Natural killer cell (primary cell): Measurements from ENCODE around the gene CCNQ. TPM values are rescaled to one million over a fixed set of nuclear protein-coding genes. Genes with fewer than 3 reads are reported as not detected.

Experiments
- ATAC-seq, 3 donors: fragments of 150-1000 bp in 2 of 3; fragments of 200-7000 bp in 1 of 3; cut with Tn5 transposase; 1 replicate in 1 of 3; 2 replicates in 2 of 3; pipeline ENCODE4 v1.10.0; 2021; ENCODE audit warnings: mild to moderate bottlenecking in 2 of 3, moderate library complexity in 2 of 3
- DNase-seq, 2 donors: peaks; one replicate each; pipeline versions ENCODE4 v3.0.0 to v3.0.0-alpha.2; 2013 to 2021; ENCODE audit warnings: mixed read lengths in 1 of 2
- H3K27ac ChIP-seq: one replicate; pipeline ENCODE4 v1.5.1; 2013; ENCODE audit warnings: mild to moderate bottlenecking, low read length
- H3K27me3 ChIP-seq: one replicate; pipeline ENCODE4 v1.6.1; 2013; ENCODE audit warnings: low read length; ENCODE audit not compliant: control insufficient read depth, insufficient read depth
- H3K36me3 ChIP-seq: one replicate; pipeline ENCODE4 v1.6.1; 2013; ENCODE audit warnings: low read length; ENCODE audit not compliant: control insufficient read depth, insufficient read depth
- H3K4me1 ChIP-seq: one replicate; pipeline ENCODE4 v1.6.1; 2013; ENCODE audit warnings: low read length; ENCODE audit not compliant: control insufficient read depth, insufficient read depth
- H3K4me3 ChIP-seq: one replicate; pipeline ENCODE4 v1.5.1; 2013; ENCODE audit warnings: low read length
- H3K9me3 ChIP-seq: one replicate; pipeline ENCODE4 v1.6.1; 2013; ENCODE audit warnings: low read length; ENCODE audit not compliant: control insufficient read depth, insufficient read depth
- H3K27ac Mint-ChIP-seq, 2 donors: one replicate each; pipeline ENCODE4 v1.8.0; 2022; ENCODE audit warnings: mild to moderate bottlenecking in 2 of 2, mixed read lengths in 2 of 2, moderate library complexity in 1 of 2
- H3K27me3 Mint-ChIP-seq, 2 donors: one replicate each; pipeline ENCODE4 v1.8.0; 2022; ENCODE audit warnings: low read depth in 2 of 2, mixed read lengths in 2 of 2
- H3K36me3 Mint-ChIP-seq: one replicate; pipeline ENCODE4 v1.8.0; 2022; ENCODE audit warnings: mixed read lengths
- H3K4me1 Mint-ChIP-seq, 2 donors: one replicate each; pipeline ENCODE4 v1.8.0; 2022; ENCODE audit warnings: mixed read lengths in 2 of 2
- H3K4me3 Mint-ChIP-seq: one replicate; pipeline ENCODE4 v1.8.0; 2022; ENCODE audit warnings: mild to moderate bottlenecking, moderate library complexity, mixed read lengths
- H3K9me3 Mint-ChIP-seq, 2 donors: one replicate each; pipeline ENCODE4 v1.8.0; 2022; ENCODE audit warnings: mixed read lengths in 2 of 2
- WGBS: methylation state at CpG from one replicate; pipeline ENCODE4 v1.1.7; 2013; ENCODE audit warnings: missing lambda C conversion rate; ENCODE audit not compliant: insufficient coverage; 5-methylcytosine and 5-hydroxymethylcytosine counted together
- intact Hi-C: fragments of 100-400 bp; cut with micrococcal nuclease; formaldehyde crosslinking; loops from one replicate; pipeline ENCODE4 v1.14.2; 2022
- total RNA-seq, 4 donors: library from RNA; stranded (reverse); fragments of 120-200 nt in 1 of 4; gene quantifications; one replicate each; pipeline versions ENCODE4 v1.2.3 to v1.2.4, GENCODE V29; 2013 to 2022
- TF ChIP-seq, protein P1 (sequence below): fragments of 200-600 bp; IDR thresholded peaks from one replicate; pipeline ENCODE4 v1.8.0; 2022; ENCODE audit warnings: antibody characterized with exemption

Gene CCNQ
- total RNA-seq, 3 donors from 2014 or later (not counting 1 experiment from before 2014, with no cell fraction given), result 9.0 to 17.2 (median 12.5) TPM

DNA sequence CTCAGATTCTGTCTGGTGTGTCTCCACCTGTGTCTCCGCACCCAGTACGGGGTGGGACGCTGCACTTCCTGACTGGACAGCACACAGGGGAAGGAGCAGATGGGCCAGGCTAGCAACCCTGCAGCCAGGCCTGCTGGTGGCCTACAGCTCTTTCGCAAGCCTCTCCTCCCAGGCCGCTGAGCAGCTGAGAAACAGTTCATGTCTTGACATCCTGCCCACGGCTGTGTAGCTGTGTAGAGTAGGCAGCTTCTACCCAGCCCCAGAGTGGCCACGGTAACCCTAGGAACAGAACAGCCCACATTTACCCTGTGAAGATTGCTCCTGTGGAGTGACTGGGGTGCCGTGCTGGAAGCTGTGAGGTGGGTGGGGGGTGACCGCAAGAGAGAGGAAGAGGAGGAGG is 38.9 kb downstream of the CCNQ start:
- intact Hi-C loops, result no loop called here
- Histone ChIP-seq H3K9me3 (no peaks in the 10 kb centered on the region), H3K27me3 (no peaks in the 10 kb centered on the region), H3K4me3 (no peak overlapping the region), H3K4me1 (no peaks in the 10 kb centered on the region), H3K36me3 (no peaks in the 10 kb centered on the region), H3K27ac (no peak overlapping the region)
- Mint-ChIP-seq H3K9me3 (no peaks in the 10 kb centered on the region), H3K27ac (no peak overlapping the region), H3K27me3 (peaks cover 0 to 4% of the 10 kb centered on the region in 2 donors), H3K36me3 (no peaks in the 10 kb centered on the region), H3K4me3 (no peak overlapping the region), H3K4me1 (no peaks in the 10 kb centered on the region)
- no peak for ATAC-seq
- WGBS, result 52% methylated on average over 4 of the region's 9 CpGs
- TF ChIP-seq, protein P1, sequence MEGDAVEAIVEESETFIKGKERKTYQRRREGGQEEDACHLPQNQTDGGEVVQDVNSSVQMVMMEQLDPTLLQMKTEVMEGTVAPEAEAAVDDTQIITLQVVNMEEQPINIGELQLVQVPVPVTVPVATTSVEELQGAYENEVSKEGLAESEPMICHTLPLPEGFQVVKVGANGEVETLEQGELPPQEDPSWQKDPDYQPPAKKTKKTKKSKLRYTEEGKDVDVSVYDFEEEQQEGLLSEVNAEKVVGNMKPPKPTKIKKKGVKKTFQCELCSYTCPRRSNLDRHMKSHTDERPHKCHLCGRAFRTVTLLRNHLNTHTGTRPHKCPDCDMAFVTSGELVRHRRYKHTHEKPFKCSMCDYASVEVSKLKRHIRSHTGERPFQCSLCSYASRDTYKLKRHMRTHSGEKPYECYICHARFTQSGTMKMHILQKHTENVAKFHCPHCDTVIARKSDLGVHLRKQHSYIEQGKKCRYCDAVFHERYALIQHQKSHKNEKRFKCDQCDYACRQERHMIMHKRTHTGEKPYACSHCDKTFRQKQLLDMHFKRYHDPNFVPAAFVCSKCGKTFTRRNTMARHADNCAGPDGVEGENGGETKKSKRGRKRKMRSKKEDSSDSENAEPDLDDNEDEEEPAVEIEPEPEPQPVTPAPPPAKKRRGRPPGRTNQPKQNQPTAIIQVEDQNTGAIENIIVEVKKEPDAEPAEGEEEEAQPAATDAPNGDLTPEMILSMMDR, result no peak
- no peak for DNase-seq

- no peak overlapping the region for H3K4me3 ChIP-seq
- no peaks in the 10 kb centered on the region for H3K9me3 Mint-ChIP-seq
- H3K36me3 Mint-ChIP-seq, result no peaks in the 10 kb centered on the region
- H3K27me3 Mint-ChIP-seq, result peaks cover 0 to 4% of the 10 kb centered on the region in 2 donors
- no peak for DNase-seq
- TF ChIP-seq, protein P1, result no peak
- no peaks in the 10 kb centered on the region for H3K36me3 ChIP-seq
- WGBS, result 98% methylated on average over 15 of the region's 19 CpGs
- no peaks in the 10 kb centered on the region for H3K4me1 Mint-ChIP-seq
- H3K27ac Mint-ChIP-seq, result no peak overlapping the region
- H3K27me3 ChIP-seq, result no peaks in the 10 kb centered on the region
- no peak overlapping the region for H3K4me3 Mint-ChIP-seq
- H3K27ac ChIP-seq, result no peak overlapping the region
- intact Hi-C loops, result no loop called here
- ATAC-seq, result no peak
- no peaks in the 10 kb centered on the region for H3K9me3 ChIP-seq
- no peaks in the 10 kb centered on the region for H3K4me1 ChIP-seq
Observed at GRCh38 chrX:153557618-153558355, 41.2 kb downstream of the CCNQ start.

GRCh38 chrX:153556767-153557166 is 42.2 kb downstream of the CCNQ start:
- Histone ChIP-seq H3K4me3 (no peak overlapping the region), H3K36me3 (no peaks in the 10 kb centered on the region), H3K4me1 (no peaks in the 10 kb centered on the region), H3K27ac (no peak overlapping the region), H3K27me3 (no peaks in the 10 kb centered on the region), H3K9me3 (no peaks in the 10 kb centered on the region)
- intact Hi-C loops, result no loop called here
- H3K27me3 Mint-ChIP-seq, result peaks cover 0 to 4% of the 10 kb centered on the region in 2 donors
- no peaks in the 10 kb centered on the region for H3K36me3 Mint-ChIP-seq
- no peaks in the 10 kb centered on the region for H3K9me3 Mint-ChIP-seq
- TF ChIP-seq, protein P1, result no peak
- DNase-seq, result no peak
- no peak overlapping the region for H3K4me3 Mint-ChIP-seq
- H3K4me1 Mint-ChIP-seq, result no peaks in the 10 kb centered on the region
- ATAC-seq, result no peak
- 82% methylated on average over 10 of the region's 12 CpGs for WGBS
- H3K27ac Mint-ChIP-seq, result no peak overlapping the region
